HepG2 (cell line): Measurements from ENCODE around the gene LGALS4. TPM values are rescaled to one million over a fixed set of nuclear protein-coding genes. Genes with fewer than 3 reads are reported as not detected.

Experiments used
- GABPB1 ChIP-seq: IDR thresholded peaks from 2 replicates; pipeline ENCODE4 v1.6.1; 2016; ENCODE audit warnings: mild to moderate bottlenecking, missing genetic modification reagents, moderate library complexity, missing compliant biosample characterization
- MIER2 ChIP-seq: IDR thresholded peaks from 2 replicates; pipeline ENCODE4 v1.6.1; 2016; ENCODE audit warnings: missing biosample characterization, missing genetic modification reagents
- POLR2A ChIP-seq, 2 experiments: IDR thresholded peaks; 2 replicates each; pipeline ENCODE4 v1.6.1; 2011; ENCODE audit warnings: low read depth in 2 of 2, low read length in 2 of 2, mild to moderate bottlenecking in 1 of 2, moderate library complexity in 1 of 2; ENCODE audit not compliant: insufficient read depth in 1 of 2
- TCF12 ChIP-seq, 2 experiments: fragments of 450-650 bp in 1 of 2; sonication (generic) in 1 of 2; formaldehyde crosslinking in 1 of 2; IDR thresholded peaks; 2 replicates each; pipeline versions ENCODE4 v1.6.1 to v1.8.0; 2017 to 2022; ENCODE audit warnings: antibody characterized with exemption in 1 of 2, mild to moderate bottlenecking in 1 of 2, missing genetic modification reagents in 1 of 2, moderate library complexity in 1 of 2
- TRAFD1 ChIP-seq: sonication (generic); formaldehyde crosslinking; IDR thresholded peaks from 2 replicates; pipeline ENCODE4 v1.5.1; 2020; ENCODE audit warnings: missing genetic modification reagents, mild to moderate bottlenecking, borderline replicate concordance
- ZHX1 ChIP-seq: sonication (generic); formaldehyde crosslinking; IDR thresholded peaks from 2 replicates; pipeline ENCODE4 v1.8.1; 2022; ENCODE audit warnings: low read depth, mild to moderate bottlenecking, missing genetic modification reagents
- ZNF253 ChIP-seq: sonication (generic); formaldehyde crosslinking; IDR thresholded peaks from 2 replicates; pipeline ENCODE4 v1.8.0; 2022; ENCODE audit warnings: mild to moderate bottlenecking, missing genetic modification reagents, borderline replicate concordance
- ZNF333 ChIP-seq: sonication (generic); formaldehyde crosslinking; IDR thresholded peaks from 2 replicates; pipeline ENCODE4 v1.4.0; 2020; ENCODE audit warnings: mild to moderate bottlenecking, missing genetic modification reagents, borderline replicate concordance
- polyA plus RNA-seq, 8 experiments: library from polyadenylated mRNA; depleted of rRNA in 3 of 8; stranded (reverse) in 7 of 8; unstranded in 1 of 8; fragments of >200 nt; fragmentation: Illumina TruSeq in 4 of 8; extraction: Trizol in 4 of 8; gene quantifications; 2 replicates each; pipeline versions ENCODE4 v1.2.1 to v1.2.3, GENCODE V29; 2011 to 2016; ENCODE audit warnings: low read depth in 4 of 8, missing spikeins in 1 of 8, mixed read lengths in 1 of 8; ENCODE audit not compliant: insufficient read depth in 1 of 8
- total RNA-seq, 5 experiments: library from RNA; depleted of rRNA; stranded (reverse); fragments of >200 nt; fragmentation: Illumina TruSeq; extraction: Trizol; gene quantifications; 2 replicates each; pipeline ENCODE4 v1.2.3, GENCODE V29; 2016; ENCODE audit warnings: low read depth in 1 of 5
- TF ChIP-seq, protein P1 (sequence below), 2 experiments: fragments of 450-650 bp in 1 of 2; sonication (generic) in 1 of 2; formaldehyde crosslinking in 1 of 2; IDR thresholded peaks; 2 replicates each; pipeline versions ENCODE4 v1.6.1 to v1.8.0; 2016 to 2022; ENCODE audit warnings: antibody characterized with exemption in 1 of 2, mild to moderate bottlenecking in 1 of 2, missing genetic modification reagents in 1 of 2
- TF ChIP-seq, protein P2 (sequence below): sonication (generic); formaldehyde crosslinking; IDR thresholded peaks from 2 replicates; pipeline ENCODE4 v1.4.0; 2020; ENCODE audit warnings: missing genetic modification reagents

Gene LGALS4
- total and polyA plus RNA-seq, 2 of the 13 experiments (the other 11 are each of a cell fraction or from before 2014, with no cell fraction given), result 0.24 to 0.71 TPM

DNA sequence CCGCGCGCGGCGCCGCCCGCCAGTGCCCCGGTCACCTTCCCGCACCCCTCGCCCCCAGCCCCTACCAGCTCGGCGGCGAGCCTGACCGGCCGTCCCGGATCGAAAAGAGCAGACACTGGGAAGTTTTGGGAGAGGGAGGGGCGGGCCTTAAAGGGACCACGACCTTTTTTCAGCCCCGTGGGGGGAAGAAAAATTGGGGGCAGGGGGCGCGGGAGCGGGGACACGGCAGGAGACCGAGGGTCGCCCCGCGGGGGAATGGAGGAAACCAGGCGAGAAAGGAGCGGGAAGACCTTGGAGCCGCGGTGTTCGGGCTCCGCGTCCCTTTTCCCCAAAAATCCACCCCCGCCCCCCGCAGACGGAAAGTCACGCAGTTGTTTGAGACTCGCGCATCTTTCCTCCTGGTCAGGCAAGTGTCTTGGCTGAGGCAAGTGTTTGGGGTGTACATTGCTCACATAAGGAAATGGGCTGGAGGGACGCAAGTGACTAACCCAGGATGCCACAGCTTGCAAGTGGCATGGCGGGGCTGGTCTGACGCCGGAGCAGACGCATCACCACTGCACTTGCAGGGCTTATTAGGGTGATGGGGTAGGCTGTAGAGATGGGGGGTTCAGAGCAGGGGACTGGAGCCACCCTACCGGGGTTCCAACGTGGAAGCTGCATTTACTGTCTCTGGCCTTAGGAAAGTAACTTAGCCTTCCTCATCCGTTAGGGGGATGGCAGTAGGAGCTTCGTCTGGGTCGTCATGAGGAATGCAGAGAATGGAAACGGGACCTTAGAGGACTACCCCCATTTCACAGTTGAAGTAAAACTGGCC, 39.7 kb upstream of the LGALS4 start (continued):
- TF ChIP-seq ZHX1 (CRISPR knock-in tag), result 0 out of 2 replicates have a peak, but pooled peaks have one; percentile 13
- no peak for TF ChIP-seq TCF12 (IDR thresholded peaks at IDR 0.05)
- TF ChIP-seq TCF12 (CRISPR knock-in tag; IDR thresholded peaks at IDR 0.05), result no peak
- no peak for TF ChIP-seq GABPB1 (CRISPR knock-in tag)
- TF ChIP-seq, protein P1, sequence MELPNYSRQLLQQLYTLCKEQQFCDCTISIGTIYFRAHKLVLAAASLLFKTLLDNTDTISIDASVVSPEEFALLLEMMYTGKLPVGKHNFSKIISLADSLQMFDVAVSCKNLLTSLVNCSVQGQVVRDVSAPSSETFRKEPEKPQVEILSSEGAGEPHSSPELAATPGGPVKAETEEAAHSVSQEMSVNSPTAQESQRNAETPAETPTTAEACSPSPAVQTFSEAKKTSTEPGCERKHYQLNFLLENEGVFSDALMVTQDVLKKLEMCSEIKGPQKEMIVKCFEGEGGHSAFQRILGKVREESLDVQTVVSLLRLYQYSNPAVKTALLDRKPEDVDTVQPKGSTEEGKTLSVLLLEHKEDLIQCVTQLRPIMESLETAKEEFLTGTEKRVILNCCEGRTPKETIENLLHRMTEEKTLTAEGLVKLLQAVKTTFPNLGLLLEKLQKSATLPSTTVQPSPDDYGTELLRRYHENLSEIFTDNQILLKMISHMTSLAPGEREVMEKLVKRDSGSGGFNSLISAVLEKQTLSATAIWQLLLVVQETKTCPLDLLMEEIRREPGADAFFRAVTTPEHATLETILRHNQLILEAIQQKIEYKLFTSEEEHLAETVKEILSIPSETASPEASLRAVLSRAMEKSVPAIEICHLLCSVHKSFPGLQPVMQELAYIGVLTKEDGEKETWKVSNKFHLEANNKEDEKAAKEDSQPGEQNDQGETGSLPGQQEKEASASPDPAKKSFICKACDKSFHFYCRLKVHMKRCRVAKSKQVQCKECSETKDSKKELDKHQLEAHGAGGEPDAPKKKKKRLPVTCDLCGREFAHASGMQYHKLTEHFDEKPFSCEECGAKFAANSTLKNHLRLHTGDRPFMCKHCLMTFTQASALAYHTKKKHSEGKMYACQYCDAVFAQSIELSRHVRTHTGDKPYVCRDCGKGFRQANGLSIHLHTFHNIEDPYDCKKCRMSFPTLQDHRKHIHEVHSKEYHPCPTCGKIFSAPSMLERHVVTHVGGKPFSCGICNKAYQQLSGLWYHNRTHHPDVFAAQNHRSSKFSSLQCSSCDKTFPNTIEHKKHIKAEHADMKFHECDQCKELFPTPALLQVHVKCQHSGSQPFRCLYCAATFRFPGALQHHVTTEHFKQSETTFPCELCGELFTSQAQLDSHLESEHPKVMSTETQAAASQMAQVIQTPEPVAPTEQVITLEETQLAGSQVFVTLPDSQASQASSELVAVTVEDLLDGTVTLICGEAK (IDR thresholded peaks at IDR 0.05), result no peak
- TF ChIP-seq, protein P1 (CRISPR knock-in tag; IDR thresholded peaks at IDR 0.05), result 0 out of 2 replicates have a peak, but pooled peaks have one; percentile 43
- TF ChIP-seq POLR2A (IDR thresholded peaks at IDR 0.05; ENCODE audit: insufficient read depth in 1 of 2, low read depth in 2 of 2, low read length in 2 of 2), result peak in 1 of 2 experiments; percentile 37; a peak in 1 of 4 replicates
- no peak for TF ChIP-seq TRAFD1 (CRISPR knock-in tag)
- 0 out of 2 replicates have a peak, but pooled peaks have one; percentile 31 for TF ChIP-seq MIER2 (CRISPR knock-in tag)
- 0 out of 2 replicates have a peak, but pooled peaks have one; percentile 8 for TF ChIP-seq ZNF253 (CRISPR knock-in tag)
- TF ChIP-seq, protein P2, sequence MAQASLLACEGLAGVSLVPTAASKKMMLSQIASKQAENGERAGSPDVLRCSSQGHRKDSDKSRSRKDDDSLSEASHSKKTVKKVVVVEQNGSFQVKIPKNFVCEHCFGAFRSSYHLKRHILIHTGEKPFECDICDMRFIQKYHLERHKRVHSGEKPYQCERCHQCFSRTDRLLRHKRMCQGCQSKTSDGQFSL (CRISPR knock-in tag), result no peak
- TF ChIP-seq ZNF333 (CRISPR knock-in tag), result peak; percentile 59; the same call in 1 of the 2 replicates
